Activated CD4-positive, alpha-beta T cell treated with anti-CD3 and anti-CD28 coated beads, Interleukin-2, amount 10 ng/mL, durations not matched to agents 24 days and 14 days (primary cell): Measurements from ENCODE around the gene GABRP. TPM values are rescaled to one million over a fixed set of nuclear protein-coding genes. Genes with fewer than 3 reads are reported as not detected.
"Not testable (repeated sequence)": the region's sequence is repeated elsewhere in the genome, so short reads cannot be mapped to it uniquely, and the experiment has no call there.

Source experiments
- DNase-seq: peaks from one replicate; pipeline ENCODE4 v3.0.0; 2022
- H3K27ac Mint-ChIP-seq: one replicate; pipeline ENCODE4 v1.8.0; 2022; ENCODE audit warnings: mild to moderate bottlenecking, mixed read lengths
- H3K27me3 Mint-ChIP-seq: one replicate; pipeline ENCODE4 v1.8.0; 2022; ENCODE audit warnings: mixed read lengths
- H3K36me3 Mint-ChIP-seq: one replicate; pipeline ENCODE4 v1.8.0; 2022; ENCODE audit warnings: low read depth, mild to moderate bottlenecking, mixed read lengths
- H3K4me1 Mint-ChIP-seq: one replicate; pipeline ENCODE4 v1.8.0; 2021; ENCODE audit warnings: mixed read lengths
- H3K4me3 Mint-ChIP-seq: one replicate; pipeline ENCODE4 v1.8.0; 2022; ENCODE audit warnings: mild to moderate bottlenecking, moderate library complexity, mixed read lengths
- H3K9me3 Mint-ChIP-seq: one replicate; pipeline ENCODE4 v1.8.0; 2021; ENCODE audit warnings: mixed read lengths
- intact Hi-C: fragments of 100-400 bp; cut with micrococcal nuclease; formaldehyde crosslinking; loops from one replicate; pipeline ENCODE4 v1.15.1; 2023
- total RNA-seq: library from RNA; stranded (reverse); gene quantifications from 2 replicates; pipeline ENCODE4 v1.2.3, GENCODE V29; 2022

Gene GABRP
- total RNA-seq, 1 donor from 2014 or later = not detected

- no peak overlapping the region for H3K27ac Mint-ChIP-seq
- intact Hi-C loops = loop anchor here (10.0 kb wide), 2 partner anchors 476 to 596 kb away; no protein-coding TSS in a partner anchor
- no peaks in the 10 kb centered on the region for H3K36me3 Mint-ChIP-seq
- DNase-seq = no peak
- peaks cover 2% of the 10 kb centered on the region for H3K4me1 Mint-ChIP-seq
- H3K4me3 Mint-ChIP-seq = no peak overlapping the region
- H3K9me3 Mint-ChIP-seq = no peaks in the 10 kb centered on the region
- peaks cover 7% of the 10 kb centered on the region for H3K27me3 Mint-ChIP-seq
These were observed 34.5 kb upstream of the GABRP start for GRCh38 chr5:170748951-170749471.

- H3K9me3 Mint-ChIP-seq = no peaks in the 10 kb centered on the region
- DNase-seq = no peak
- H3K4me1 Mint-ChIP-seq = no peaks in the 10 kb centered on the region
- peaks cover 2% of the 10 kb centered on the region for H3K27me3 Mint-ChIP-seq
- H3K36me3 Mint-ChIP-seq = no peaks in the 10 kb centered on the region
- no peak overlapping the region for H3K27ac Mint-ChIP-seq
- intact Hi-C loops = loop anchor here (10.0 kb wide), 2 partner anchors 475 to 595 kb away; no protein-coding TSS in a partner anchor
- H3K4me3 Mint-ChIP-seq = no peak overlapping the region
These were observed 33.6 kb upstream of the GABRP start for GRCh38 chr5:170749911-170750431.

GRCh38 chr5:170750791-170751190 lies 32.7 kb upstream of the GABRP start:
- Mint-ChIP-seq H3K9me3 (no peaks in the 10 kb centered on the region), H3K4me1 (no peaks in the 10 kb centered on the region), H3K27me3 (no peaks in the 10 kb centered on the region), H3K27ac (no peak overlapping the region), H3K4me3 (no peak overlapping the region), H3K36me3 (no peaks in the 10 kb centered on the region)
- intact Hi-C loops = no loop called here
- DNase-seq = no peak

GRCh38 chr5:170751631-170752030 lies 31.9 kb upstream of the GABRP start:
- Mint-ChIP-seq H3K9me3 (no peaks in the 10 kb centered on the region), H3K27me3 (peaks cover 1% of the 10 kb centered on the region), H3K4me3 (no peak overlapping the region), H3K4me1 (no peaks in the 10 kb centered on the region), H3K27ac (no peak overlapping the region), H3K36me3 (no peaks in the 10 kb centered on the region)
- no peak for DNase-seq
- intact Hi-C loops = no loop called here

- Mint-ChIP-seq H3K4me1 (no peaks in the 10 kb centered on the region), H3K27me3 (peaks cover 1% of the 10 kb centered on the region), H3K4me3 (no peak overlapping the region), H3K27ac (no peak overlapping the region), H3K36me3 (no peaks in the 10 kb centered on the region), H3K9me3 (no peaks in the 10 kb centered on the region)
- DNase-seq = no peak
- intact Hi-C loops = no loop called here
These were observed 31.0 kb upstream of the GABRP start for GRCh38 chr5:170752257-170753215.

GRCh38 chr5:170753311-170753710 lies 30.2 kb upstream of the GABRP start:
- H3K36me3 Mint-ChIP-seq = no peaks in the 10 kb centered on the region
- no peak for DNase-seq
- no peaks in the 10 kb centered on the region for H3K4me1 Mint-ChIP-seq
- H3K27me3 Mint-ChIP-seq = peaks cover 1% of the 10 kb centered on the region
- H3K4me3 Mint-ChIP-seq = no peak overlapping the region
- H3K9me3 Mint-ChIP-seq = no peaks in the 10 kb centered on the region
- no peak overlapping the region for H3K27ac Mint-ChIP-seq
- intact Hi-C loops = no loop called here

- H3K9me3 Mint-ChIP-seq, H3K4me3 Mint-ChIP-seq, H3K27ac Mint-ChIP-seq, H3K36me3 Mint-ChIP-seq, intact Hi-C loops, H3K4me1 Mint-ChIP-seq, DNase-seq, H3K27me3 Mint-ChIP-seq: not testable (repeated sequence)
These were observed 29.0 kb upstream of the GABRP start for GRCh38 chr5:170754508-170754907.

GRCh38 chr5:170755679-170756456 lies 27.7 kb upstream of the GABRP start:
- H3K27ac Mint-ChIP-seq = no peak overlapping the region
- intact Hi-C loops = no loop called here
- no peaks in the 10 kb centered on the region for H3K36me3 Mint-ChIP-seq
- H3K27me3 Mint-ChIP-seq = peaks cover 1% of the 10 kb centered on the region
- H3K4me1 Mint-ChIP-seq = no peaks in the 10 kb centered on the region
- no peak overlapping the region for H3K4me3 Mint-ChIP-seq
- no peak for DNase-seq
- H3K9me3 Mint-ChIP-seq = no peaks in the 10 kb centered on the region

- Mint-ChIP-seq H3K27ac (no peak overlapping the region), H3K36me3 (no peaks in the 10 kb centered on the region), H3K27me3 (peaks cover 1% of the 10 kb centered on the region), H3K4me3 (no peak overlapping the region), H3K4me1 (no peaks in the 10 kb centered on the region), H3K9me3 (no peaks in the 10 kb centered on the region)
- intact Hi-C loops = no loop called here
- no peak for DNase-seq
These were observed 26.8 kb upstream of the GABRP start for GRCh38 chr5:170756691-170757090.

GRCh38 chr5:170757182-170757601 lies 26.3 kb upstream of the GABRP start:
- no peaks in the 10 kb centered on the region for H3K9me3 Mint-ChIP-seq
- peaks cover 1% of the 10 kb centered on the region for H3K27me3 Mint-ChIP-seq
- H3K27ac Mint-ChIP-seq = no peak overlapping the region
- H3K36me3 Mint-ChIP-seq = no peaks in the 10 kb centered on the region
- H3K4me1 Mint-ChIP-seq = no peaks in the 10 kb centered on the region
- intact Hi-C loops = no loop called here
- no peak for DNase-seq
- H3K4me3 Mint-ChIP-seq = no peak overlapping the region

GRCh38 chr5:170757669-170758068 lies 25.9 kb upstream of the GABRP start:
- H3K27me3 Mint-ChIP-seq = peaks cover 1% of the 10 kb centered on the region
- no peak overlapping the region for H3K27ac Mint-ChIP-seq
- DNase-seq = no peak
- H3K4me1 Mint-ChIP-seq = no peaks in the 10 kb centered on the region
- no peaks in the 10 kb centered on the region for H3K9me3 Mint-ChIP-seq
- no peak overlapping the region for H3K4me3 Mint-ChIP-seq
- no peaks in the 10 kb centered on the region for H3K36me3 Mint-ChIP-seq
- intact Hi-C loops = no loop called here

GRCh38 chr5:170758481-170758880 lies 25.0 kb upstream of the GABRP start:
- no peak for DNase-seq

GRCh38 chr5:170760113-170760512 lies 23.4 kb upstream of the GABRP start:
- no peaks in the 10 kb centered on the region for H3K9me3 Mint-ChIP-seq

More at GRCh38 chr5:170758481-170758880, 25.0 kb upstream of the GABRP start:
- Mint-ChIP-seq H3K4me3 (no peak overlapping the region), H3K27ac (no peak overlapping the region), H3K9me3 (no peaks in the 10 kb centered on the region), H3K36me3 (no peaks in the 10 kb centered on the region), H3K4me1 (no peaks in the 10 kb centered on the region), H3K27me3 (peaks cover 1% of the 10 kb centered on the region)
- intact Hi-C loops = no loop called here

More at GRCh38 chr5:170760113-170760512, 23.4 kb upstream of the GABRP start:
- H3K27ac Mint-ChIP-seq = no peak overlapping the region
- H3K4me3 Mint-ChIP-seq = no peak overlapping the region
- DNase-seq = no peak
- no peaks in the 10 kb centered on the region for H3K36me3 Mint-ChIP-seq
- intact Hi-C loops = no loop called here
- H3K4me1 Mint-ChIP-seq = no peaks in the 10 kb centered on the region
- H3K27me3 Mint-ChIP-seq = peaks cover 1% of the 10 kb centered on the region
